Stimulated activated CD8-positive, alpha-beta memory T cell treated with anti-CD3 and anti-CD28 coated beads, Interleukin-4, amount 100 ng/mL, for 4 hours (primary cell): Measurements from ENCODE around the gene LIPE.

ENCODE experiments used
- DNase-seq, 2 donors: peaks; one replicate each; pipeline ENCODE4 v3.0.0-alpha.2; 2020; ENCODE audit warnings: low read depth in 2 of 2, low spot score in 1 of 2

The LIPE gene

DNA sequence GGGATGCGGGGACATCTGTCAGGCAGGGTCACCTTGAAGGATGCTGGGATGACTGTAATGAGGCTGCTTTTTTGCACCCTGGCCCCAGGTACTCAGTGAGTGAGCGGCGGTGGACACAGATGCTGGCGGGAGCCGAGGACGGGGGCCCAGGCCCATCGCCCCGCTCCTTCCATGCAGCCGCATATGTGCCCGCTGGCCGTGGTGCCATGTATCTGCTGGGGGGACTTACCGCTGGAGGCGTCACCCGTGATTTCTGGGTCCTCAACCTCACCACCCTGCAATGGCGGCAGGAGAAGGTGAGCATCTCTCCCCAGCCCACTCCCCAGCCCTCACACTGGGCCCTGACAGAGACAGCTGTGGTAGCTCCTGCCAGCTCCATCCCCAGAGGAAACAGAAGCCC lies 70.5 kb downstream of the LIPE start:
- no peak for DNase-seq

- DNase-seq = no peak
Observed at GRCh38 chr19:42355896-42356295, 71.3 kb downstream of the LIPE start.

DNA sequence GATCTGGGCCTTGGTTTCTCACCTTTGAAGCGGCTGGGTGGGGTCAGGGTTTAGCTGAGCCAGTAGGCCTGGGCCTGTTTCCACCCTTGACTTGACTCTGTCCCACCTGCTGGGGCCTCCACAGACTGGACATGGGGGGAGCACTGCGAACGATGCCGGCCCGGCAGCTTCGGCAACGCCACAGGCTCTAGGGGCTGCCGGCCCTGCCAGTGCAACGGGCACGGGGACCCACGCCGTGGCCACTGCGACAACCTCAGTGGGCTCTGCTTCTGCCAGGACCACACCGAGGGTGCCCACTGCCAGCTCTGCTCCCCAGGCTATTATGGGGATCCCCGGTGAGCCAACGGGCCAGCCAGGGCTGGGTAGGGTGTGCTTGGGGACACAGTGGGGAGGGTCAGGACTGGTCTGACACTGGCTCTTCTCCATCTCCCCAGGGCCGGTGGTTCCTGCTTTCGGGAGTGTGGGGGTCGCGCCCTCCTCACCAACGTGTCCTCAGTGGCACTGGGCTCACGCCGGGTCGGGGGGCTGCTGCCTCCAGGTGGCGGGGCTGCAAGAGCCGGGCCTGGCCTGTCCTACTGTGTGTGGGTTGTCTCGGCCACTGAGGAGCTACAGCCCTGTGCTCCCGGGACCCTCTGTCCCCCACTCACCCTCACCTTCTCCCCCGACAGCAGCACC lies 73.7 kb downstream of the LIPE start:
- DNase-seq = no peak

- DNase-seq = no peak
Observed at GRCh38 chr19:42352301-42353259, 74.6 kb downstream of the LIPE start.
